ENCODE data around the gene MEST. TPM values are rescaled to one million over a fixed set of nuclear protein-coding genes. Genes with fewer than 3 reads are reported as not detected.

Gene MEST
- total and polyA plus RNA-seq, 7 donors: 6.0 to 21.6 (median 9.6) TPM

DNA sequence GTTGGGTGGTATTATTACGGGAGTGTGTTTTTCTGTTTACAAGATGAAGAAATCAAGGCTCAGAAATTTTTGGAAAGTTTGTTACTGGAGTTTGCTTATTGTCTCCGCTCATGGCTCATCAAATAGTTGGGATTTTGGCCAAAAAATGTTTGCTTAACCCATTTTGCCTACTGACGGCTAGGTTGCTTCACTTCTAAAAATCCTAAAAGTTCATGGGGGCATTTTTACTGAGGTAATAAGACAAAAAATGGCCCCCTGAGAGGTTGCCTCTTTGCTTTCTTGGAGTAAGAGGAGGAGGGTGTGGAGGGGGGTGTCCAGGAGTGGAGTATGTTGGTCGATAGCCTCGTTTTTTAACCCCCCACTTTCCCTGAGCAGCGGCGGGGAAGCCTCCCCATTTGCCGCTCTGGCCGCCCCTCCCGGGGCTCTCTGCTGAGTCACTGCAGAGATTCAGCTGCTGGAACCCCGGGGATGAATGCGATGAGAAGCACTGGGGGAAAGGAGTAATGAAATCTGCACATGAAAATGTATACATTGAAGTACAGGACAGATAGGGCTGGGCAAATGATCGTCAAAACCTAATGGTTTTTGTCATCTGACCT is 1.5 kb downstream of the MEST start:
- TF ChIP-seq POLR2A (IDR thresholded peaks at IDR 0.05): no peak
- TF ChIP-seq, protein P1, sequence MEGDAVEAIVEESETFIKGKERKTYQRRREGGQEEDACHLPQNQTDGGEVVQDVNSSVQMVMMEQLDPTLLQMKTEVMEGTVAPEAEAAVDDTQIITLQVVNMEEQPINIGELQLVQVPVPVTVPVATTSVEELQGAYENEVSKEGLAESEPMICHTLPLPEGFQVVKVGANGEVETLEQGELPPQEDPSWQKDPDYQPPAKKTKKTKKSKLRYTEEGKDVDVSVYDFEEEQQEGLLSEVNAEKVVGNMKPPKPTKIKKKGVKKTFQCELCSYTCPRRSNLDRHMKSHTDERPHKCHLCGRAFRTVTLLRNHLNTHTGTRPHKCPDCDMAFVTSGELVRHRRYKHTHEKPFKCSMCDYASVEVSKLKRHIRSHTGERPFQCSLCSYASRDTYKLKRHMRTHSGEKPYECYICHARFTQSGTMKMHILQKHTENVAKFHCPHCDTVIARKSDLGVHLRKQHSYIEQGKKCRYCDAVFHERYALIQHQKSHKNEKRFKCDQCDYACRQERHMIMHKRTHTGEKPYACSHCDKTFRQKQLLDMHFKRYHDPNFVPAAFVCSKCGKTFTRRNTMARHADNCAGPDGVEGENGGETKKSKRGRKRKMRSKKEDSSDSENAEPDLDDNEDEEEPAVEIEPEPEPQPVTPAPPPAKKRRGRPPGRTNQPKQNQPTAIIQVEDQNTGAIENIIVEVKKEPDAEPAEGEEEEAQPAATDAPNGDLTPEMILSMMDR (IDR thresholded peaks at IDR 0.05): no peak
- no peak for TF ChIP-seq EP300 (IDR thresholded peaks at IDR 0.05)
- no peak for DNase-seq
- Histone ChIP-seq H3K27me3 (peaks cover 10 to 45% (median 12%) of the 10 kb centered on the region in 3 donors), H3K36me3 (no peaks in the 10 kb centered on the region), H3K27ac (peak overlapping the region in 2 of 4 donors; percentile 5 to 60), H3K4me3 (peak overlapping the region in 3 of 4 donors; percentile 36 to 53 (median 52)), H3K4me1 (peaks cover 0 to 25% (median 24%) of the 10 kb centered on the region in 4 donors), H3K9me3 (no peaks in the 10 kb centered on the region)
- intact Hi-C loops (cut with DNase I): loop anchor here (2.0 to 5.0 kb wide), 2 partner anchors 215 to 286 kb away; partner anchors contain the start of genes SSMEM1 and TMEM209
- 56 to 81% methylated on average over 13 of the region's 13 CpGs for WGBS, 2 donors

DNA sequence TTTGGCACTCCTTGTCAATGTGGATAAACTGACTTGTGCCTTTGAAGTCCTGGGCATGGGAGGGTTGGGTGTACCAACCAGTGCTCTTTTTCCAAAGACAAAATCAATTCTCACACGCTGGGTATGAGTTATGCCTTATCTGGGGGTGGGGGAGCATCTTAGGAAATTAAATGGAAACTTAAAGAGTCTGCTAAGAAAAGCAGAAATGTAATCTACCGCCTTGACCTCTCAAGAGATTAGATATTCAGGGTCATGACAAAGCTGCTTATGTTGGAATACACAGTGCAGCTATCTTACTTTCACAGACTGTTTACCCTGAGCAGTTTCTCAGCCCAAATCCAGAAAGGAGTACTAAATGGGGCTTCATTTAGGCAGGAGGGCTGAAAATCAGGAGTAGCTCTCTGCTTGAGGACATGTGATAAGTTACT is 2.6 kb downstream of the MEST start:
- H3K27me3 ChIP-seq: peaks cover 10 to 37% (median 12%) of the 10 kb centered on the region in 3 donors
- no peaks in the 10 kb centered on the region for H3K9me3 ChIP-seq
- TF ChIP-seq POLR2A (IDR thresholded peaks at IDR 0.05) (no peak), POLR2AphosphoS5 (IDR thresholded peaks at IDR 0.05) (no peak), EP300 (IDR thresholded peaks at IDR 0.05) (no peak)
- TF ChIP-seq, protein P1 (IDR thresholded peaks at IDR 0.05): no peak
- WGBS, 2 donors: 65 to 81% methylated on average over 2 of the region's 2 CpGs
- peak overlapping the region in 1 of 4 donors; percentile 52 for H3K4me3 ChIP-seq
- no peaks in the 10 kb centered on the region for H3K36me3 ChIP-seq
- DNase-seq: no peak
- intact Hi-C loops (cut with DNase I): loop anchor here (5.0 kb wide), 1 partner anchor 287 kb away; the partner anchor contains the start of genes SSMEM1 and TMEM209
- peaks cover 0 to 25% (median 20%) of the 10 kb centered on the region in 4 donors for H3K4me1 ChIP-seq
- H3K27ac ChIP-seq: no peak overlapping the region

DNA sequence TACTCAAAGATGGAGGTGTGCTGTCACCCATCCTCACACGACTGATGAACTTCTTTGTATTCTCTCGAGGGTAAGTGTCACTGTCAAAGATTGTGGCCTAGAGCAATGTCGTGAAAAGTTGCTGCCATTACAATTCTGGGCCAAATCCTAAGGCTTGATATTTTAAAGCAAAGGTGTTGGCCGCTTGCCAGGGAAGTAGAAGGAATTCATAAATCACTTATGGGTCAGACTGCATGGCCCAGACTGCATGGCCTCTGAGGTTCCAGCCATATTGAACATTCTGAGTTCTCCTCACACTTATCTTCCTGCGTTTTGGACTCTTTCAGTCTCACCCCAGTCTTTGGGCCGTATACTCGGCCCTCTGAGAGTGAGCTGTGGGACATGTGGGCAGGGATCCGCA is 8.6 kb downstream of the MEST start:
- H3K27me3 ChIP-seq: no peaks in the 10 kb centered on the region
- TF ChIP-seq POLR2A (IDR thresholded peaks at IDR 0.05) (no peak), EP300 (IDR thresholded peaks at IDR 0.05) (no peak), POLR2AphosphoS5 (IDR thresholded peaks at IDR 0.05) (no peak)
- TF ChIP-seq, protein P1 (IDR thresholded peaks at IDR 0.05): no peak
- no peak overlapping the region for H3K27ac ChIP-seq
- intact Hi-C loops (cut with DNase I): no loop called here
- WGBS, 2 donors: 87 to 91% methylated on average over 8 of the region's 8 CpGs
- no peaks in the 10 kb centered on the region for H3K4me1 ChIP-seq
- H3K9me3 ChIP-seq: no peaks in the 10 kb centered on the region
- DNase-seq: no peak
- no peak overlapping the region for H3K4me3 ChIP-seq
- H3K36me3 ChIP-seq: peaks cover 0 to 18% (median 0%) of the 10 kb centered on the region in 4 donors

DNA sequence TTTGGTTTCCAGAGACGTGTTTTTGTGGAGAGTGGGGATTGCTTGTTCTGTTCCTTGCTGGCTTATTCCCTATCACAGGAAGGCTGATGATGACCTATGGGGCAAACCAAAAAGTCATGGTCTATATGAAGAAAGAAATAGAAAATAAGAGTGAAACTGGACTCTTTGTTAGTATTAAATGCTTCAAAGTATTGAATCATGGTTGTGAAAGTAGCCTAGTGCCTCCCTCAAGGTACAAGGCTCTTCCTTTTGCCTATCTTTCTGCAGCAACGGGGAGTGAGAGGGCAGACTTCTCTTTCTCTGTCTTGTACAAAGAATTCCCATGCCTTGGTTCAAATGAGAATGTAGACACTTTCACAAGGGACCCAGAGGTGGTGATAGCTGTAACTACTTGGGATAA is 9.0 kb downstream of the MEST start:
- H3K27ac ChIP-seq: no peak overlapping the region
- no peak for DNase-seq
- H3K9me3 ChIP-seq: no peaks in the 10 kb centered on the region
- no peak overlapping the region for H3K4me3 ChIP-seq
- H3K36me3 ChIP-seq: peaks cover 0 to 18% (median 0%) of the 10 kb centered on the region in 4 donors
- no peaks in the 10 kb centered on the region for H3K4me1 ChIP-seq
- intact Hi-C loops (cut with DNase I): no loop called here
- WGBS, 2 donors: 78% methylated on average over 2 of the region's 2 CpGs
- H3K27me3 ChIP-seq: no peaks in the 10 kb centered on the region
- TF ChIP-seq, protein P1 (IDR thresholded peaks at IDR 0.05): no peak
- TF ChIP-seq POLR2A (IDR thresholded peaks at IDR 0.05): no peak
- no peak for TF ChIP-seq EP300 (IDR thresholded peaks at IDR 0.05)
- no peak for TF ChIP-seq POLR2AphosphoS5 (IDR thresholded peaks at IDR 0.05)

Data from sigmoid colon (tissue), 7 donors.